HG02973 (cell line): Measurements from ENCODE around the gene NDUFS8.

ENCODE experiments used
- ATAC-seq: cut with Tn5 transposase; IDR thresholded peaks from one replicate; pipeline ENCODE4 v1.9.1; 2021; ENCODE audit warnings: moderate library complexity; ENCODE audit not compliant: unreplicated experiment

The NDUFS8 gene

GRCh38 chr11:68014947-68015447 is 15.5 kb upstream of the NDUFS8 start:
- ATAC-seq: no peak

- ATAC-seq: no peak
Measured at GRCh38 chr11:68015467-68015866, 15.0 kb upstream of the NDUFS8 start.

GRCh38 chr11:68016161-68016903 is 14.1 kb upstream of the NDUFS8 start:
- no peak for ATAC-seq

- ATAC-seq: no peak
Measured at GRCh38 chr11:68016904-68017817, 13.3 kb upstream of the NDUFS8 start.

GRCh38 chr11:68017980-68018729 is 12.3 kb upstream of the NDUFS8 start:
- ATAC-seq: no peak

GRCh38 chr11:68018730-68019190 is 11.7 kb upstream of the NDUFS8 start:
- no peak for ATAC-seq

GRCh38 chr11:68019486-68019885 is 11.0 kb upstream of the NDUFS8 start:
- ATAC-seq: no peak

- no peak for ATAC-seq
Measured at GRCh38 chr11:68020575-68020974, 9.9 kb upstream of the NDUFS8 start.

- no peak for ATAC-seq
Measured at GRCh38 chr11:68021167-68021787, 9.2 kb upstream of the NDUFS8 start.

- no peak for ATAC-seq
Measured at GRCh38 chr11:68022531-68022930, 8.0 kb upstream of the NDUFS8 start.

GRCh38 chr11:68024508-68024907 is 6.0 kb upstream of the NDUFS8 start:
- no peak for ATAC-seq

- no peak for ATAC-seq
Measured at GRCh38 chr11:68025047-68025446, 5.4 kb upstream of the NDUFS8 start.

GRCh38 chr11:68026391-68027105 is 3.9 kb upstream of the NDUFS8 start:
- no peak for ATAC-seq

- ATAC-seq: no peak
Measured at GRCh38 chr11:68027667-68028066, 2.8 kb upstream of the NDUFS8 start.

GRCh38 chr11:68028802-68029545 is 1.5 kb upstream of the NDUFS8 start:
- ATAC-seq: no peak

GRCh38 chr11:68031144-68031464 is 623 bp downstream of the NDUFS8 start:
- no peak for ATAC-seq

- no peak for ATAC-seq
Measured at GRCh38 chr11:68032003-68032402, 1.5 kb downstream of the NDUFS8 start.

- no peak for ATAC-seq
Measured at GRCh38 chr11:68032997-68033707, 2.7 kb downstream of the NDUFS8 start.

- ATAC-seq: no peak
Measured at GRCh38 chr11:68033708-68034045, 3.2 kb downstream of the NDUFS8 start.
